ENCODE measurements around the gene DCUN1D2. TPM values are rescaled to one million over a fixed set of nuclear protein-coding genes. Genes with fewer than 3 reads are reported as not detected.
"Not testable (repeated sequence)": the region's sequence is repeated elsewhere in the genome, so short reads cannot be mapped to it uniquely, and the experiment has no call there.

DCUN1D2 gene
- total RNA-seq, 4 donors from 2014 or later = 8.7 to 51.7 (median 18.3) TPM

DNA sequence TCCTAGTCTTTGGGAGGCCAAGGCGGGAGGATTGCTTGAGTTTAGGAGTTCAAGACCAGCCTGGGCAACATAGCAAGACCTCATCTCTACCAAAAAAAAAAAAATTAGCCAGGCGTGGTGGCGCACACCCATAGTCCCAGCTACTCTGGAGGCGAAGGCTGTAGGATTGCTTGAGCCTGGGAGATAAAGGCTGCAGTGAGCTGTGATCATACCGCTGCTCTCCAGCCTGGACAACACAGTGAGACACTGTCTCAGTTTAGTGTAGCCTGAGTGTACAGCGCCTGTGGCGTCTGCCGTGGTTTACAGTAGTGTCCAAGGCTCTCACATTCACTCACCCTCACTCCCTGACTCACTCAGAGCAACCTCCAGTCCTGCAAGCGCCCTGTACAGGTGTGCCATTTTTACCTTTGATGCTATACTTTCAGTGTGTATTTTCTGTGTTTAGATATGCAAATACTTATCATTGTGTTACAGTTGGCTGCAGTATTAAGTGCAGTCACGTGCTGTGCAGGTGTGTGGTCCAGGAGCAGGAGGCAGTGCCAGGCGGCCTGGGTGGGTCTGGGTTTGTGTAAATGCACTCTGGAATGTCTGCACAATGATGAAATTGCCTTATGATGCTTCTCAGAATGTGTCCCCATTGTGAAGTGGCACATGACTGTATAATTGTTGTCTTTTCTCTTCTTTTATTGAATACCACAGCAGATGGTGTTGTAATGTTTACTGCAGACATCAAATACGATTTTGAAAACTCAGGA lies 36.1 kb upstream of the DCUN1D2 start:
- no peak for DNase-seq (ENCODE audit: low spot score in 2 of 2)
- H3K36me3 ChIP-seq = peaks cover 49% of the 10 kb centered on the region
- 84% methylated on average over 12 of the region's 12 CpGs for WGBS

DNA sequence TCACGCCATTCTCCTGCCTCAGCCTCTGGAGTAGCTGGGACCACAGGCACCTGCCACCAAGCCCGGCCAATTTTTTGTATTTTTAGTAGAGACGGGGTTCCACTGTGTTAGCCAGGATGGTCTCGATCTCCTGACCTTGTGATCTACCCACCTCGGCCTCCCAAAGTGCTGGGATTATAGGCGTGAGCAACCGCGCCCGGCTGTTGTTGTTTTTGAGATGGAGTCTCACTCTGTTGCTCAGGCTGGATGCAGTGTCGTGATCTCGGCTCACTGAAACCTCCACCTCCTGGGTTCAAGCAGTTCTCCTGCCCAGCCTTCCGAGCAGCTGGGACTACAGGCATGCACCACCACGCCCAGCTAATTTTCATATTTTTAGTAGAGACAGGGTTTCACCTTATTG lies 31.9 kb upstream of the DCUN1D2 start:
- not testable (repeated sequence) for H3K27me3 ChIP-seq; DNase-seq (ENCODE audit: low spot score in 2 of 2); H3K4me3 ChIP-seq; H3K27ac ChIP-seq; H3K4me1 ChIP-seq; H3K9me3 ChIP-seq
- 92% methylated on average over 13 of the region's 13 CpGs for WGBS
- peaks cover 51% of the 10 kb centered on the region for H3K36me3 ChIP-seq

More for the DNA sequence above, 36.1 kb upstream of the DCUN1D2 start:
- TF ChIP-seq POLR2A (IDR thresholded peaks at IDR 0.05) = no peak
- TF ChIP-seq, protein P1, sequence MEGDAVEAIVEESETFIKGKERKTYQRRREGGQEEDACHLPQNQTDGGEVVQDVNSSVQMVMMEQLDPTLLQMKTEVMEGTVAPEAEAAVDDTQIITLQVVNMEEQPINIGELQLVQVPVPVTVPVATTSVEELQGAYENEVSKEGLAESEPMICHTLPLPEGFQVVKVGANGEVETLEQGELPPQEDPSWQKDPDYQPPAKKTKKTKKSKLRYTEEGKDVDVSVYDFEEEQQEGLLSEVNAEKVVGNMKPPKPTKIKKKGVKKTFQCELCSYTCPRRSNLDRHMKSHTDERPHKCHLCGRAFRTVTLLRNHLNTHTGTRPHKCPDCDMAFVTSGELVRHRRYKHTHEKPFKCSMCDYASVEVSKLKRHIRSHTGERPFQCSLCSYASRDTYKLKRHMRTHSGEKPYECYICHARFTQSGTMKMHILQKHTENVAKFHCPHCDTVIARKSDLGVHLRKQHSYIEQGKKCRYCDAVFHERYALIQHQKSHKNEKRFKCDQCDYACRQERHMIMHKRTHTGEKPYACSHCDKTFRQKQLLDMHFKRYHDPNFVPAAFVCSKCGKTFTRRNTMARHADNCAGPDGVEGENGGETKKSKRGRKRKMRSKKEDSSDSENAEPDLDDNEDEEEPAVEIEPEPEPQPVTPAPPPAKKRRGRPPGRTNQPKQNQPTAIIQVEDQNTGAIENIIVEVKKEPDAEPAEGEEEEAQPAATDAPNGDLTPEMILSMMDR (IDR thresholded peaks at IDR 0.05) = no peak
- no peak for TF ChIP-seq POLR2AphosphoS5 (IDR thresholded peaks at IDR 0.05)
- TF ChIP-seq EP300 (IDR thresholded peaks at IDR 0.05) = no peak
- no peak overlapping the region for H3K27ac ChIP-seq
- no peaks in the 10 kb centered on the region for H3K9me3 ChIP-seq
- H3K4me3 ChIP-seq = no peak overlapping the region
- H3K4me1 ChIP-seq = no peaks in the 10 kb centered on the region
- H3K27me3 ChIP-seq = no peaks in the 10 kb centered on the region

DNA sequence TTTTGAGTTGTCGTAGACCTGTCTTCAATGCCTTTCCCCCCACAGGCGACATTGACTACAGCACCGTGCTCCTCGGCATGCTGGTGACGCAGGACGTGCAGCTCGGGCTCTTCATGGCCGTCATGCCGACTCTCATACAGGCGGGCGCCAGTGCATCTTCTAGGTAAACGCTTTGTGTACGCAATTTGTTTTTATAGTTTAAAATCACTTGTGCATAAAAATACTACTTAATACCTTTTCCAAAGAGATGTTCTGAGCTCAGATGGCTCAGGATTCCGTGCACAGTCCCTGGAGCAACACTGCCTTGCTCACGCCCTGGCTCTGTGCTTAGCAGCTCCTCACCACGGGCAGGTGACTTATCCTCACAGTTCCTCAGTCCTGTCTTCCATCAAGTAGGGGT lies 30.1 kb upstream of the DCUN1D2 start:
- Histone ChIP-seq H3K4me1 (no peaks in the 10 kb centered on the region), H3K36me3 (peaks cover 51% of the 10 kb centered on the region), H3K27ac (no peak overlapping the region), H3K4me3 (no peak overlapping the region), H3K9me3 (no peaks in the 10 kb centered on the region), H3K27me3 (no peaks in the 10 kb centered on the region)
- WGBS = 89% methylated on average over 16 of the region's 16 CpGs
- TF ChIP-seq POLR2AphosphoS5 (IDR thresholded peaks at IDR 0.05) (no peak), POLR2A (IDR thresholded peaks at IDR 0.05) (no peak), EP300 (IDR thresholded peaks at IDR 0.05) (no peak)
- TF ChIP-seq, protein P1 (IDR thresholded peaks at IDR 0.05) = no peak
- DNase-seq (ENCODE audit: low spot score in 2 of 2) = no peak

DNA sequence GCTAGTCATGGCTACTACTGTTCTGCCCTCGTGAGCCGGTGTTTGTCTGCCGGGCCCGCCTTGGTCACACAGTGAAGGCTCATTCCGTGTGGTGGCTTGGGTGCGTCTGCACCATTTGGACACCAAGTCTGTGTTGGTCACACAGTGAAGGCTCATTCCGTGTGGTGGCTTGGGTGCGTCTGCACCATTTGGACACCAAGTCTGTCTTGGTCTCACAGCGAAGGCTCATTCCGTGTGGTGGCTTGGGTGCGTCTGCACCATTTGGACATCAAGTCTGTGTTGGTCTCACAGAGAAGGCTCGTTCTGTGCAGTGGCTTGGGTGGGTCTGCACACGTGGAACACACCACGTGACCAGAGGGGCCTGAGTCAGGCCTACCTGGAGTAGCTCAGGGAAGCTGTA lies 29.0 kb upstream of the DCUN1D2 start:
- DNase-seq (ENCODE audit: low spot score in 2 of 2) = no peak
- Histone ChIP-seq H3K4me1 (no peaks in the 10 kb centered on the region), H3K27me3 (no peaks in the 10 kb centered on the region), H3K36me3 (peaks cover 48% of the 10 kb centered on the region), H3K27ac (no peak overlapping the region), H3K4me3 (no peak overlapping the region), H3K9me3 (no peaks in the 10 kb centered on the region)
- TF ChIP-seq POLR2A (IDR thresholded peaks at IDR 0.05) (no peak), EP300 (IDR thresholded peaks at IDR 0.05) (no peak), POLR2AphosphoS5 (IDR thresholded peaks at IDR 0.05) (no peak)
- TF ChIP-seq, protein P1 (IDR thresholded peaks at IDR 0.05) = no peak
- 97% methylated on average over 14 of the region's 14 CpGs for WGBS

DNA sequence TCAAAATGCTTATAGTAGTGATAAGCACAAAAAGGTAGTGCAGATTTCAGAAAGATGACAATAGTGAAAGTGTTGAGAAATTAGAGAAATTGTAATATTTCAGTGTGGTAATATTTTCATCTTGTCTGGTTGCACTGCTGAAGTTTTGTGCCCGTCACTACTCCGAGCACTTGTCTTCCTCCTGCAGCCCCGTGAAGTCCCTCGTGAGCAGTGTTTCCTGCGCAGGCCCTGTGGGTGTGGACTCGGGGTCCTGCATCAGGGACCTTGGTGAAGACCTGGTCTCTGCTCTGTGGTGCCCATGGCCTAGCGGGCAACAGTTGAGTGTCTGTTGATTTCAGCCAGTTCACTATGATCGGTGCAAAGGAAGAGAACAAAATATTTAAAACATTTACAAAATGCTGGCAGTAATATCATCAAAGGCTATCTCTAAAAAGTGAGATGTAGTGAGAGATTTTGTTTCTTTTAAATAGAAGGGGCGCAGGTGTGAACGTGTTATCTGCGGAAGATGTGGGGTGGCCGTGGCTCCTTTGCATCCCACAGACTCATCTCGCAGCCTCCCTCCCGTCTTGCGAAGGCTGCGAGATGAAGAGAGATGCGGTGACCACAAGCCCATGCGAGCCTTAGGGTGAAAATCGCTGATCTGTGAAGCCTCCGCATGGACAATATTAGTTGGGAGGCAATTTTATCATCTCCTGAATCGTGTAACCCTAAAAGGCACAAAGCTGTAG lies 27.7 kb upstream of the DCUN1D2 start:
- H3K27me3 ChIP-seq = no peaks in the 10 kb centered on the region
- H3K4me3 ChIP-seq = no peak overlapping the region
- no peaks in the 10 kb centered on the region for H3K9me3 ChIP-seq
- TF ChIP-seq, protein P1 (IDR thresholded peaks at IDR 0.05) = no peak
- TF ChIP-seq POLR2AphosphoS5 (IDR thresholded peaks at IDR 0.05) (no peak), EP300 (IDR thresholded peaks at IDR 0.05) (no peak), POLR2A (IDR thresholded peaks at IDR 0.05) (no peak)
- WGBS = 90% methylated on average over 21 of the region's 21 CpGs
- H3K27ac ChIP-seq = no peak overlapping the region
- H3K36me3 ChIP-seq = peaks cover 48% of the 10 kb centered on the region
- DNase-seq (ENCODE audit: low spot score in 2 of 2) = no peak
- no peaks in the 10 kb centered on the region for H3K4me1 ChIP-seq
